22Rv1 (cell line): ENCODE data around the gene MAP4K4.

Source experiments
- CTCF ChIP-seq: fragments of 450-650 bp; IDR thresholded peaks from 2 replicates; pipeline ENCODE4 v1.5.1; 2017; ENCODE audit warnings: mild to moderate bottlenecking
- ZFX ChIP-seq: fragments of 450-650 bp; IDR thresholded peaks from 2 replicates; pipeline ENCODE4 v1.6.1; 2017; ENCODE audit warnings: antibody characterized with exemption, borderline replicate concordance

GRCh38 chr2:101904916-101905315 is 207.4 kb downstream of the MAP4K4 start:
- no peak for TF ChIP-seq CTCF
- no peak for TF ChIP-seq ZFX
